MM.1S (cell line): ENCODE measurements around the gene SLC16A1.

Source experiments
- DNase-seq: peaks from one replicate; pipeline ENCODE4 v3.0.0-alpha.2; 2015
- H2AFZ ChIP-seq: fragments of 300-600 bp; sonication (generic); 2 replicates; pipeline ENCODE4 v1.6.0; 2016; ENCODE audit warnings: antibody characterized with exemption, low read length
- H3F3A ChIP-seq: fragments of 300-600 bp; sonication (generic); 2 replicates; pipeline ENCODE4 v1.6.1; 2016; ENCODE audit warnings: mild to moderate bottlenecking, antibody characterized with exemption, low read length, moderate library complexity, mixed read lengths; ENCODE audit not compliant: insufficient read depth
- H3K27ac ChIP-seq: fragments of 300-600 bp; sonication (generic); 2 replicates; pipeline ENCODE4 v1.5.1; 2016; ENCODE audit warnings: mild to moderate bottlenecking, low read length
- H3K27me3 ChIP-seq: fragments of 300-600 bp; sonication (generic); replicated peaks from 2 replicates; pipeline ENCODE4 v1.6.0; 2016; ENCODE audit warnings: low read length; ENCODE audit not compliant: insufficient read depth
- H3K36me3 ChIP-seq: fragments of 300-600 bp; sonication (generic); replicated peaks from 2 replicates; pipeline ENCODE4 v1.6.1; 2016; ENCODE audit warnings: mild to moderate bottlenecking, low read length, mixed read lengths; ENCODE audit not compliant: insufficient read depth
- H3K4me1 ChIP-seq: fragments of 300-600 bp; sonication (generic); 2 replicates; pipeline ENCODE4 v1.6.1; 2016; ENCODE audit warnings: low read length, mixed read lengths
- H3K4me2 ChIP-seq: fragments of 300-600 bp; sonication (generic); 2 replicates; pipeline ENCODE4 v1.6.0; 2016; ENCODE audit warnings: low read depth, low read length
- H3K4me3 ChIP-seq: fragments of 300-600 bp; sonication (generic); 2 replicates; pipeline ENCODE4 v1.5.1; 2016; ENCODE audit warnings: low read length, mixed read lengths
- H3K79me2 ChIP-seq: fragments of 300-600 bp; sonication (generic); 2 replicates; pipeline ENCODE4 v1.6.1; 2016; ENCODE audit warnings: mixed run types, low read length, mixed read lengths
- H3K9ac ChIP-seq: fragments of 300-600 bp; sonication (generic); 2 replicates; pipeline ENCODE4 v1.6.1; 2016; ENCODE audit warnings: low read length, mixed read lengths
- H3K9me2 ChIP-seq: fragments of 300-600 bp; sonication (generic); replicated peaks from 2 replicates; pipeline ENCODE4 v1.6.1; 2016; ENCODE audit warnings: mild to moderate bottlenecking, low read length, mixed read lengths; ENCODE audit not compliant: insufficient read depth
- H3K9me3 ChIP-seq: fragments of 300-600 bp; sonication (generic); replicated peaks from 2 replicates; pipeline ENCODE4 v1.6.1; 2016; ENCODE audit warnings: mild to moderate bottlenecking, low read length, mixed read lengths; ENCODE audit not compliant: insufficient read depth
- H4K20me1 ChIP-seq: fragments of 300-600 bp; sonication (generic); 2 replicates; pipeline ENCODE4 v1.6.1; 2016; ENCODE audit warnings: mild to moderate bottlenecking, low read length, moderate library complexity, mixed read lengths; ENCODE audit not compliant: insufficient read depth
- EZH2 ChIP-seq: fragments of 300-600 bp; sonication (generic); optimal IDR thresholded peaks from 2 replicates; pipeline ENCODE3; 2017; ENCODE audit warnings: low read depth, mild to moderate bottlenecking, antibody characterized with exemption, low read length, mixed read lengths
- EZH2phosphoT487 ChIP-seq: fragments of 300-600 bp; sonication (generic); IDR thresholded peaks from 2 replicates; pipeline ENCODE4 v1.6.1; 2018; ENCODE audit warnings: antibody characterized with exemption, low read length
- TF ChIP-seq, protein P1 (sequence below): fragments of 300-600 bp; sonication (generic); IDR thresholded peaks from 2 replicates; pipeline ENCODE4 v1.5.1; 2016; ENCODE audit warnings: antibody characterized with exemption, low read length, mixed read lengths

SLC16A1 gene

DNA sequence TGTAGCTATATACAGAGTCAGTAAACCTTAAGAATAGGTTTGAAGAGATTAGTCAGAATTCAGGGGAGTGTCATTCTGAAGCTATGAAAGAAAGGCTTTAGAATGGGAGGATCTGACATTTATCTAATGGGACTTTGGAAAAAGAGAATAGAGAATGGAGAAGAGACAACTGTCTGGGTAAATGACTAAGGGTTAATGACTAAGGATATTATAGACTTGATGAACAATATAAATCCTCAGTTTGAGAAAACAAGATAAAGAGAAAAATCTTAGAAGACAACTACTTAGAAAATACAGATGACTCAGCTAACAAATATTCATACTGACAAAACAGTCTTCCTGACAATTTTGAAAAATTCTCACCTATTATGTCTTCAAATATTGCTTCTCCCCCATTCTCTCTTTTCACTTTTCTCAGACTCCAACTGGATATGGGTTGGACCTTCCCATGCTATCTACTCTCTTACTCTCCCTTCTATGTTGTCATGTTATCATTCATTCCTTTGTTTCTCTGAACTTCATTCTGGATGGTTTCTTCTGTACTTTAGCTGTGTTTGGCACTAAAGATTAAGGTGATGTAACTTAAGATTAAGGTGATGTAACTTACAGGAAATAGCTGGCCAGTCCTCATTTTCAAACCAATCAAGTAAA lies 20.4 kb downstream of the SLC16A1 start:
- Histone ChIP-seq H3K27ac (no peak overlapping the region), H3K4me3 (no peak overlapping the region), H3K36me3 (no peaks in the 10 kb centered on the region), H3K9me2 (no peaks in the 10 kb centered on the region), H3K79me2 (peaks cover 77% of the 10 kb centered on the region), H3F3A (no peaks in the 10 kb centered on the region), H3K4me1 (no peaks in the 10 kb centered on the region), H2AFZ (no peak overlapping the region), H4K20me1 (no peaks in the 10 kb centered on the region), H3K9me3 (no peaks in the 10 kb centered on the region), H3K9ac (no peak overlapping the region), H3K4me2 (no peak overlapping the region), H3K27me3 (no peaks in the 10 kb centered on the region)
- no peak for DNase-seq
- TF ChIP-seq EZH2phosphoT487 (no peak), EZH2 (no peak)
- TF ChIP-seq, protein P1, sequence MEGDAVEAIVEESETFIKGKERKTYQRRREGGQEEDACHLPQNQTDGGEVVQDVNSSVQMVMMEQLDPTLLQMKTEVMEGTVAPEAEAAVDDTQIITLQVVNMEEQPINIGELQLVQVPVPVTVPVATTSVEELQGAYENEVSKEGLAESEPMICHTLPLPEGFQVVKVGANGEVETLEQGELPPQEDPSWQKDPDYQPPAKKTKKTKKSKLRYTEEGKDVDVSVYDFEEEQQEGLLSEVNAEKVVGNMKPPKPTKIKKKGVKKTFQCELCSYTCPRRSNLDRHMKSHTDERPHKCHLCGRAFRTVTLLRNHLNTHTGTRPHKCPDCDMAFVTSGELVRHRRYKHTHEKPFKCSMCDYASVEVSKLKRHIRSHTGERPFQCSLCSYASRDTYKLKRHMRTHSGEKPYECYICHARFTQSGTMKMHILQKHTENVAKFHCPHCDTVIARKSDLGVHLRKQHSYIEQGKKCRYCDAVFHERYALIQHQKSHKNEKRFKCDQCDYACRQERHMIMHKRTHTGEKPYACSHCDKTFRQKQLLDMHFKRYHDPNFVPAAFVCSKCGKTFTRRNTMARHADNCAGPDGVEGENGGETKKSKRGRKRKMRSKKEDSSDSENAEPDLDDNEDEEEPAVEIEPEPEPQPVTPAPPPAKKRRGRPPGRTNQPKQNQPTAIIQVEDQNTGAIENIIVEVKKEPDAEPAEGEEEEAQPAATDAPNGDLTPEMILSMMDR, result no peak

DNA sequence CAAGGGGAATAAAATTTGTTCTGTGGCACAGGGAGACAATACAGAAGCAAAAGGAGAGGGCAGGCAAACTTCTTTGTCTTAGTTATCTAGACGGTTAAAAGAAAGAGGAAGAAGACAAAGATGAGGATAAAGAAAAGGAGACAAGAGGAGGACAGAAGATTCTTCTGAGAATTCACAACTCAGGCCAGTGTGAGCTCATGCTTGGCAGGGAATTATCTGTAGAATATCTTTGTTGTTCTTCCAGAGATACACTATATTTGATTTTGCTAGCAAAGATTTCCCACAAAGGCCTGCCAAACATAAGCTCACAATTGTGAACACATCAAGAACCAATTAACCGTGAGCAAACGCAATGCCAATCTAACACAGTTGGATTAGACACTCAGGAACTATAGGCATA lies 21.4 kb downstream of the SLC16A1 start:
- Histone ChIP-seq H3K4me2 (no peak overlapping the region), H3K79me2 (peaks cover 75% of the 10 kb centered on the region), H3K9ac (no peak overlapping the region), H3K4me1 (no peaks in the 10 kb centered on the region), H3F3A (no peaks in the 10 kb centered on the region), H3K27me3 (no peaks in the 10 kb centered on the region), H4K20me1 (no peaks in the 10 kb centered on the region), H3K36me3 (no peaks in the 10 kb centered on the region), H3K27ac (no peak overlapping the region), H3K9me2 (no peaks in the 10 kb centered on the region), H3K4me3 (no peak overlapping the region), H3K9me3 (no peaks in the 10 kb centered on the region), H2AFZ (no peak overlapping the region)
- no peak for DNase-seq
- TF ChIP-seq EZH2phosphoT487, result no peak

DNA sequence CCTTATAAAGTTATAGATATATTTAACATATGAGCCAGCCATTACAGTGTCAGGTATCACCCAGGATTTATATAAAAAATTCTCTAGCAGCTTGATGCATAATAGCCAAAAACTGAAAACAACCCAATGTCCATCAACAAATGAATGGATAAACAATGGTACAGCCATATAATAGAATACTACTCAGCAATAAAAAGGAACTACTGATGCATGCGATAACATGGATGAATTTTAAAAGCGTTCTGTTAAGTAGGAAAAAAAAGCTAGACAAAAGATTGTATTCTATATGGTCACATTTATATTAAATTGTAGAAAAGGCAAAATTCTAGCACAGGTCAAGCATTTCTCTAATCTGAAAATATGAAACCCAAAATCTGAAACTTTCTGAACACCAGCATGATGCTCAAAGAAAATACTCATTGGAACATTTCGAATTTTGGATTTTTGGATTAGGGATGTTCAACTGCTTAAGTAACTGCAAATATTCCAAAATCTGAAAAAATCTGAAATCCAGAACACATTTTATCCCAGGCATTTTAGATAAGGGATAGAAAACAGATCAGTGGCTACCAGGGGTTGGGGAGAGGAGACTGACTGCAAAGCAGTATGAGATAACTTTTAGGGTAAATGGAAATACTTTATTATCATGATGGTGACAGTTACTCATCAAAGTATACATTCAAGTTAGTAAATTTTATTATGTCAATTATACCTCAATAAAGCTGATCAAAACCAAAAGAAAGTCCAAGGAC lies 22.0 kb downstream of the SLC16A1 start:
- no peak overlapping the region for H3K9ac ChIP-seq
- no peaks in the 10 kb centered on the region for H3K9me3 ChIP-seq
- H2AFZ ChIP-seq, result no peak overlapping the region
- no peaks in the 10 kb centered on the region for H3K4me1 ChIP-seq
- TF ChIP-seq, protein P1, result no peak
- no peak for TF ChIP-seq EZH2phosphoT487
- no peak for TF ChIP-seq EZH2
- peaks cover 70% of the 10 kb centered on the region for H3K79me2 ChIP-seq
- H3K9me2 ChIP-seq, result no peaks in the 10 kb centered on the region
- H3F3A ChIP-seq, result no peaks in the 10 kb centered on the region
- no peak overlapping the region for H3K27ac ChIP-seq
- no peaks in the 10 kb centered on the region for H3K27me3 ChIP-seq
- no peak overlapping the region for H3K4me2 ChIP-seq
- H4K20me1 ChIP-seq, result no peaks in the 10 kb centered on the region
- no peaks in the 10 kb centered on the region for H3K36me3 ChIP-seq
- no peak overlapping the region for H3K4me3 ChIP-seq
- no peak for DNase-seq

DNA sequence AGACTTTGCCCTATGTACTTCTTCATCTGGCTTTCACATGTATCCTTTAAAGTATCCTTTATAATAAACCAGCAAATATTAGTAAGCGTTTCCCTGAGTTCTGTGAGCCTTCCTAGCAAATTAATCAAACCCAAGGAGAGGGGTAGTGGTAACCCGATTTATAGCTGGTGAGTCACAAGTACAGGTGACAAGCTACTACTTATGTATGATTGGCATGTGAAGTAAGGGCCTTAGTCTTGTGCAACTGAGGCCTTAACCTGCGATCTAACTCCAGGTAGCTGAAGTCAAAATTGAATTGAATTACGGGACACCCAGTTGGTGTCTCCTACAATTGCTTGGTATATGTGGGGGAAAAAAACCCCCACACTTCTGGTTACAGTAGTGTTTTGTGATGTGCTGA lies 26.0 kb downstream of the SLC16A1 start:
- H3K9ac ChIP-seq, result no peak overlapping the region

More for the DNA sequence above, 26.0 kb downstream of the SLC16A1 start:
- H3K79me2 ChIP-seq, result peaks cover 41% of the 10 kb centered on the region
- DNase-seq, result no peak
- H3K9me3 ChIP-seq, result no peaks in the 10 kb centered on the region
- no peak overlapping the region for H3K4me2 ChIP-seq
- H2AFZ ChIP-seq, result no peak overlapping the region
- no peaks in the 10 kb centered on the region for H4K20me1 ChIP-seq
- H3K4me1 ChIP-seq, result no peaks in the 10 kb centered on the region
- TF ChIP-seq, protein P1, result no peak
- TF ChIP-seq EZH2phosphoT487 (no peak), EZH2 (no peak)
- no peak overlapping the region for H3K27ac ChIP-seq
- no peak overlapping the region for H3K4me3 ChIP-seq
- no peaks in the 10 kb centered on the region for H3F3A ChIP-seq
- H3K27me3 ChIP-seq, result no peaks in the 10 kb centered on the region
- no peaks in the 10 kb centered on the region for H3K9me2 ChIP-seq
- H3K36me3 ChIP-seq, result no peaks in the 10 kb centered on the region
